ENCODE data around the gene PLP1. TPM values are rescaled to one million over a fixed set of nuclear protein-coding genes. Genes with fewer than 3 reads are reported as not detected.
"Not testable (repeated sequence)": the region's sequence is repeated elsewhere in the genome, so short reads cannot be mapped to it uniquely, and the experiment has no call there.

Gene PLP1
- total RNA-seq, 4 donors from 2014 or later: 0.33 to 2.2 (median 1.5) TPM

DNA sequence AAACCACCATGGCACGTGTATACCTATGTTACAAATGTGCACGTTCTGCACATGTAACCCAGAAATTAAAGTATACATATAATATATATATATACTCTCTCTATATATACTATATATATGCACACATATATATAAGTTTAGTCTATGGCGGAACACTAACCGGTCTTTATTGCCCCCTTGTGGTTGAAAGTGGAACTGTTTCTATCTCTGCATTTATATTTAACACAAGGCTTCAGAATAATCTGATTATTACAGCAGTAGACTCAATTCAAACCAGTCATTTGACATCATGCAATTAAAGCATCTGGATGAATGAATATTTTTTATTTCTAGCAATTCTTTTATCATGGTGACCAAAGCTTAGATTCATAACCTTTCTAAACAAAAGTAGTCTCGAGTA, 40.9 kb downstream of the PLP1 start:
- DNase-seq: no peak
- intact Hi-C loops (cut with DNase I): loop anchor here (5.0 kb wide), 1 partner anchor 285 kb away; no protein-coding TSS in a partner anchor
- WGBS, 2 donors: 18 to 24% methylated on average over 5 of the region's 5 CpGs

DNA sequence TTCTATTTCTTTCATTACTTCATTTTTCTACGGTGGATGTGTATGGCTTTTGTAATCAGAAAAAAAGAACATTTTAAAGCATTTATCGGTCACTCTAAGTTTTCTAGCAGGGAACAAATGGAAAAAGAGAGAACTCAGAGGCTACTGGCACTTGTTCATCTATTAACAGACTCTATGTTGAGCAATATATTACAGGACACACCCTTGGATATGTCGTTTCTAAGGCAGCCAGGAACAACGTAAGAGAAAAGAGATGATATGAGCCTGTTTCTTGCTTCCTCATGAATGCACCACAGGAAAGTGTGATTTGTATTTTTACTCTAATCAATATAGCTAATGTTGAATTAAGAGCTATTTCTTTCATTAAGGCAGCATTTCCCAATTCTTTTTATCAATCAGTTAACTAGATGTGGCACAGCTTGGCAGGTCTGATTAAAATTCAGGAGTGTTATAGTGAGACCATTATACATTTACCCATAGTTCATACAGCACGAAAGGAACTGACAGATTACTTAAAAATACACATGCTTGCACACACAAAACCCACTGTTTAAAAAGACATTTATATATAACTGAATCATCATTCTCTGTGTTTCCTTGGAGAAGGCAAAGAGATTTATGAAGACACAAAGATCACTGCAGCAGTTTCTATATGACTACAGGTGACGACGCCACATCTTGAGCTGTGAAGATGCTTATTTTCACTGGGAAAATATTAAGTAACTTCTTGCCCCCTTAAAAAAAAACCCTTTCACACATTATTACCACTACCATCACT, 42.4 kb downstream of the PLP1 start:
- no peaks in the 10 kb centered on the region for H3K27me3 ChIP-seq
- DNase-seq: no peak
- H3K36me3 ChIP-seq: no peaks in the 10 kb centered on the region
- intact Hi-C loops (cut with DNase I): loop anchor here (5.0 kb wide), 1 partner anchor 287 kb away; no protein-coding TSS in a partner anchor
- H3K27ac ChIP-seq: no peak overlapping the region
- H3K4me1 ChIP-seq: no peaks in the 10 kb centered on the region
- no peaks in the 10 kb centered on the region for H3K9me3 ChIP-seq
- 71 to 77% methylated on average over 7 of the region's 7 CpGs for WGBS, 2 donors
- TF ChIP-seq POLR2A (IDR thresholded peaks at IDR 0.05) (no peak), CTCF (IDR thresholded peaks at IDR 0.05) (no peak)
- no peak overlapping the region for H3K4me3 ChIP-seq (replicated peaks in 1 of 3)

More for the DNA sequence above, 40.9 kb downstream of the PLP1 start:
- Histone ChIP-seq H3K27ac (no peak overlapping the region), H3K4me1 (no peaks in the 10 kb centered on the region), H3K36me3 (no peaks in the 10 kb centered on the region), H3K27me3 (no peaks in the 10 kb centered on the region), H3K4me3 (replicated peaks in 1 of 3) (no peak overlapping the region), H3K9me3 (no peaks in the 10 kb centered on the region)
- TF ChIP-seq CTCF (IDR thresholded peaks at IDR 0.05): peak; percentile 34 to 85 (median 53)
- TF ChIP-seq POLR2A (IDR thresholded peaks at IDR 0.05): no peak

DNA sequence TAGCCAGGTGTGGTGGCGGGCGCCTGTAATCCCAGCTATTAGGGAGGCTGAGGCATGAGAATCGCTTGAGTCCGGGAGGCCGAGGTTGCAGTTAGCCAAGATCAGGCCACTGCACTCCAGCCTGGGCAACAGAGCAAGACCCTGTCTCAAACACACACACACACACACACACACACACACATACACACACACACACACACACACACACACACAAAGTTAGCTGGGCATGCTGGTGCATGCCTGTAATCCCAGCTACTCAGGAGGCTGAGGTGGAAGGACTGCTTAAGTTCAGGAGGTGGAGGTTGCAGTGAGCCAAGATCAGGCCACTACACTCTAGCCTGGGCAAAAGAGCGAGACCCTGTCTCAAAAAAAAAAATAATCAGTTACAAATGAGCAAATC, 44.2 kb downstream of the PLP1 start:
- 97 to 100% methylated on average over 1 to 3 of the region's 6 CpGs for WGBS, 2 donors
- intact Hi-C loops (cut with DNase I); H3K4me3 ChIP-seq (replicated peaks in 1 of 3); DNase-seq; H3K4me1 ChIP-seq; H3K36me3 ChIP-seq; H3K9me3 ChIP-seq; H3K27ac ChIP-seq; H3K27me3 ChIP-seq: not testable (repeated sequence)

DNA sequence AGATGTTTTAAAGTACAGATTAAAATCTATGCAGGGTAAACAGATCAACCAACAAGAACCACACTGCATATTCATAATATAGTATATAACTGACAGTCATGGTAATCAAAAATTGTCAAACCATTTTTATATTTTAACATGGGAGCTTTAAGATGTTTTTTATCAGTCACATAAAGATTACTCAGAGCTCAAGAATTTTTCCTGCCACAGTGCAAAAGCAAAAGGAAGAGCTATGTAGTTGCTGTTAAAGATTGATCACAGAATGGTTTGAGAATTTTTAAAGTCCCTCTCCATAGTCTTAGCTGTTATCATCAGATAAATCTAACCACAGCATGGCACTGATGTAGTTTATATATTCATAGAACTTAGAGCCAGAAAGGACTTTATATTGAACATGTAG, 47.0 kb downstream of the PLP1 start:
- no peak overlapping the region for H3K27ac ChIP-seq
- intact Hi-C loops (cut with DNase I): no loop called here
- no peak for DNase-seq
- no peaks in the 10 kb centered on the region for H3K36me3 ChIP-seq
- H3K27me3 ChIP-seq: no peaks in the 10 kb centered on the region
- H3K4me1 ChIP-seq: no peaks in the 10 kb centered on the region
- H3K4me3 ChIP-seq (replicated peaks in 1 of 3): no peak overlapping the region
- TF ChIP-seq CTCF (IDR thresholded peaks at IDR 0.05) (no peak), POLR2A (IDR thresholded peaks at IDR 0.05) (no peak)
- no peaks in the 10 kb centered on the region for H3K9me3 ChIP-seq

- TF ChIP-seq POLR2A (IDR thresholded peaks at IDR 0.05): no peak
- H3K36me3 ChIP-seq: no peaks in the 10 kb centered on the region
- H3K4me1 ChIP-seq: no peaks in the 10 kb centered on the region
- WGBS, 2 donors: 80 to 92% methylated on average over 1 of the region's 1 CpG
- DNase-seq: no peak
- no peaks in the 10 kb centered on the region for H3K27me3 ChIP-seq
- no peak overlapping the region for H3K27ac ChIP-seq
- H3K4me3 ChIP-seq (replicated peaks in 1 of 3): no peak overlapping the region
- no peaks in the 10 kb centered on the region for H3K9me3 ChIP-seq
- intact Hi-C loops (cut with DNase I): no loop called here
Measured at GRCh38 chrX:103825881-103826280, 49.2 kb downstream of the PLP1 start.

- no peak overlapping the region for H3K27ac ChIP-seq
- WGBS, 2 donors: 83 to 84% methylated on average over 2 of the region's 2 CpGs
- intact Hi-C loops (cut with DNase I): no loop called here
Measured at GRCh38 chrX:103828529-103828928, 51.9 kb downstream of the PLP1 start.

More at GRCh38 chrX:103828529-103828928, 51.9 kb downstream of the PLP1 start:
- H3K9me3 ChIP-seq: no peaks in the 10 kb centered on the region
- no peaks in the 10 kb centered on the region for H3K36me3 ChIP-seq
- no peak for DNase-seq
- no peak for TF ChIP-seq CTCF (IDR thresholded peaks at IDR 0.05)
- no peak for TF ChIP-seq POLR2A (IDR thresholded peaks at IDR 0.05)
- no peaks in the 10 kb centered on the region for H3K27me3 ChIP-seq
- no peak overlapping the region for H3K4me3 ChIP-seq (replicated peaks in 1 of 3)
- H3K4me1 ChIP-seq: no peaks in the 10 kb centered on the region
